Activated CD4-positive, CD25-positive, alpha-beta regulatory T cell treated with anti-CD3 and anti-CD28 coated beads, Interleukin-2, amount 50 U/mL, for 16 hours (primary cell): ENCODE data around the gene G6PD.
A peak's percentile ranks its signal among the peaks of the same experiment; 100 is the strongest.
"Not testable (repeated sequence)": the region's sequence is repeated elsewhere in the genome, so short reads cannot be mapped to it uniquely, and the experiment has no call there.

ENCODE experiments used
- DNase-seq: peaks from one replicate; pipeline ENCODE4 v3.0.0-alpha.2; 2020; ENCODE audit warnings: low read depth, low spot score

The G6PD gene

DNA sequence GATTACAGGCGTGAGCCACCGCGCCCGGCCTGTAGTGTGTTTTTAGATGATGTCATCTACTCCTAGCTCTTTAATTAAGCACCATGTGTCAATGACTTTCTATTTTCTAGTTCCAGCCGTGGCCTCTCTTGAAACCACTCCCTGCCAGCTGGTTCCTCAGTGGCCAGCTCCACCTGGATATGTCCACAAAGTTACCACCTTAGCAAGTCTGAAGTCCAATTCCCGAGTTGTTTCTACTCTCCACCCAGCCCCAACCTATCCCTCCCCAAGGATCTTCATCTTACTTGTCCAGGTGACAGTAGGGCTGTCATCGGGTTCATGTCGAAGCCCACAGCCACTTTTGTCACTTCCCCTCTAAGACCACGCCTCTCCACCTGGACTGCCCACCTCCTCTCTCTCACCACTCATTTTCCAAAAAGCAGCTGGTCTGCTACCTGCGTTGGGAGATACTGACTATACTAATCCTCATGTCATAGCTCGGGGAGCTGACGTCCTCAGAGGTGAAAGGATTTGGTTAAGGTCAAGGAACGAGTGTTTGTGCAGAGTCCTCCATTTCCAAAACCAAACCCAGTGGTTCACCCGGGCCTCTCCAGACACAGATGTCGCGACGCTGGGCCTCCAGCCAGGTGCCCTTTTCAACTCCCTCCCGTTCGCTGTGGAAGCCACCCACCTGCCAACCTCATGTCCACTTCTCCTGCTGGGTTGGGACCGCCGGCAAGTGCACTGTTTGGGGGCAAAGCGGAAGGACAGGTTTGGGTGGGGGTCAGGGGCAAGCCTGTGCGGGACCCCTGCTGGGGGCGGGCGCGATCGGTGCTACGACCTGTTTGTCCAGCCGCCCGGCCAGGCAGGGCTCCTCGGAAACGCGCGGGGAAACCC, 31.3 kb downstream of the G6PD start:
- no peak for DNase-seq

DNA sequence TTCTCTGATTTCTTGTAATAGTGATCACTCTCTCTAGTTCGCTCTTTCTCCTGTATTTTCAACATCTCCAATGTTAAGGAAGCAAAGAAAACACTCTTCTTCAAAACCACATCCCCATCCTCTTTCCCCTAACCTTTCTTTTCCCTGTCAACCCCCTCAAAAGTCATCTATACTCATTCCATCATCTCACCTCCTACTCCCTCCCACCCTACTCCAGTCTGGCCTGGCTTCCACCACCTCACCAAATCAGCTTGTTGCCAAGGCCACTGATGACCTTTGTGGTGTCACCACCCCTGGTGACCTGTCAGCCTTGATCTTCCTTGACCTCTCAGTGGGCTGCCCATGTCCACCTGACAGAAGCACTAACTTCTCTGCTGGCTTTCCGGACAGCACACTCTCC, 32.9 kb downstream of the G6PD start:
- DNase-seq: no peak

DNA sequence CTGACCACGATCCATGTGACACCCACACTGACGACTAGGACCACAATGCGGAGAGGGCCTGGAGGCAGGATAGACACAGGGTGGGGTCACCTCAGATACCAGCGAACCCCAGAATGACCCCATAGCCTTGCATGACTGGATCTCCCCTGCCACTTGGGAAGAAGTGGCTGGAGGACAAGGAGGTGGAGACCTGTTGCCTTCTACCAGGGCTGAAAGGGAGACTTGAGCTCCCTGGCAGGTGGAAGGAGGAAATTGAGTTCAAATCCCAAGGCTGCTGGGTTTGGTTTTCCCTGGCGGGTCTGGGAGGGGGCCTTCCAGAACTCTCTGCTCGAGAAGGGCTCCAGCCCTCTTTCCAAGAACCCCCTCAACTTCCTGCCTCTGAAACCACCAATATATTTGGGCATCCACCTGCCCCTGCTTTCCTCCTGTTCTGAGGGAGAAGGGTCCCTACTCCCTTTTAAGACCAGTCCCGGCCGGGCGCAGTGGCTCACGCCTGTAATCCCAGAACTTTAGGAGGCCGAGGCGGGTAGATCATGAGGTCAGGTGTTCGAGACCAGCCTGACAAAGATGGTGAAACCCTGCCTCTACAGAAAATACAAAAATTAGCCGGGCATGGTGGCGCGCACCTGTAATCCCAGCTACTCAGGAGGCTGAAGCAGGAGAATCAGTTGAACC, 33.6 kb downstream of the G6PD start:
- DNase-seq: no peak

DNA sequence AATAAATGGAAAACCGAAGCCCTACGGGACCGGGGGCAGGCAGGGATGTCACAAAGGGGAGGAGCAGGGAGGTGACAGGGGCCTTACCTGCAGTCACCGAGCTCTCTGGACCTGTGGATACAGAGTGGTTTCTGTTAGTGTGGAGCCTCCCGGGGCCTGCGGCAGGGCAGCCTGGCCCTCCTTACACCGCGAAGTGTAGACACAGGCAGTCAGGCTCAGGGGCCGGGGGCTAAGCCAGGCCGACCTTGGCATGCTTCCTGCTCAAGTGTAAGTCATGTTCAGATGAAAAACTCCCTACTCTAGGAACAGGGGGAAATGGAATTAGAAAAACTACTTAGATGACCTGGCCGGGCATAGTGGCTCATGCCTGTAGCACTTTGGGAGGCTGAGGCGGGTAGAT, 34.9 kb downstream of the G6PD start:
- no peak for DNase-seq

- no peak for DNase-seq
Measured at GRCh38 chrX:154509455-154509854, 37.2 kb downstream of the G6PD start.

GRCh38 chrX:154508384-154508745, 38.3 kb downstream of the G6PD start:
- DNase-seq: no peak

DNA sequence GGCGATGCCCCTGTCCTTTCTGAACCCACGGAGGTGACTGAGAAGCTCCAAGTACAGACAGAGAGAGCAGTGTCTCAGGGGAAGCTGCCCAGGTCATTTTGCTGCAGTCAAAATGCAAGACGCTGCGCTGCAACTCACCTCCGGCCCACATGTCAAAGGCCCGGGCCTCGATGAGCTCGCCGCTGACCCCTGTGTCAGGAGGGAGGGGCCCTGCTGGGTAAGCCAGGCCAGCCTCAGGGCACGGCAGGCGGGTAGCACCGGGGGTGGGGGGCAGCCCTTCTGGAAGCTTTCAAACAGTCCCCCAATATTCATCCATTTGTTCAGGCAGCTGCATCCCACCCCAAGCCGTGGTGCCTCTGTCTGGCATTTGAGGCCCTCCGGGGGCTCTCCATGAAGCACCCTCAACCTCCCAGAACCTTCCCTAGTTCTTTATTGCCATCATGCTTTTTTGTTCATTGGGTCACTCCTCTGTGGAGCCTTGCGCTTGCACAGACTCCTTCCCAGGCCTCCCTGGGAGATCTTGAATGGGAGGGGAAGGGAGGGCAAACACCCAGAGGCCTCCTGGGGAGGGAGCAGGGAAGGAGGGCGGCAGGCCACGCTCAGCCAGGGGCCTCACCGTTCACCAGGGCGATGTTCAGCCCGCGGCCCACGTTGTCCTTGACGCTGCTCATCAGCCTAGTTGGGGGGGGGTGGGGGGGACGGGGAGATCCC, 38.8 kb downstream of the G6PD start:
- no peak for DNase-seq

GRCh38 chrX:154506483-154507332, 39.9 kb downstream of the G6PD start:
- DNase-seq: no peak

- DNase-seq: no peak
Measured at GRCh38 chrX:154505734-154506133, 40.9 kb downstream of the G6PD start.

- no peak for DNase-seq
Measured at GRCh38 chrX:154502989-154503388, 43.7 kb downstream of the G6PD start.

GRCh38 chrX:154502098-154502497, 44.5 kb downstream of the G6PD start:
- DNase-seq: no peak

- DNase-seq: not testable (repeated sequence)
Measured at GRCh38 chrX:154501423-154501822, 45.2 kb downstream of the G6PD start.

DNA sequence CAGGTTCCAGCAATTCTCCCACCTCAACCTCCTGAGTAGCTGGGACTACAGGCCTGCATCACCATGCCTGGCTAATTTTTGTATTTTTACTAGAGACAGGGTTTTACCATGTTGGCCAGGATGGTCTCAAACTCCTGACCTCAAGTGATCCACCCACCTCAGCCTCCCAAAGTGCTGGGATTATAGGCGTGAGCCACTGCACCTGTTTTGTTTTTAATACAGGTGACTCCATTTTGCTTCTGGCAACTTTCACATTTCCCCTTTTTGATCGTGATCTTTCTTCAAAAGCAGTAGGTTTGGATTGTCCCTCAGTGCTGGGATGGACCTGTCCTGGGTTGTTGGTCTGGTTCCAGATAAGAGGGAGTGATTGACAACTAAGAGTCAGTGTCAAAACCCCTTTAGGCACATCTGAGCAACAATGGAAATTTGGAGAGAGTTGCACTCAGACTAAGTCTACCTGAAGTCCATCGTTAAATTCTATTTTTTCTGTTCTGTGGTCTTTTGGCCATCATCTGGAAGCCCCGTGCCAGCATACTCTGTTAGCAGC, 50.0 kb downstream of the G6PD start:
- not testable (repeated sequence) for DNase-seq

DNA sequence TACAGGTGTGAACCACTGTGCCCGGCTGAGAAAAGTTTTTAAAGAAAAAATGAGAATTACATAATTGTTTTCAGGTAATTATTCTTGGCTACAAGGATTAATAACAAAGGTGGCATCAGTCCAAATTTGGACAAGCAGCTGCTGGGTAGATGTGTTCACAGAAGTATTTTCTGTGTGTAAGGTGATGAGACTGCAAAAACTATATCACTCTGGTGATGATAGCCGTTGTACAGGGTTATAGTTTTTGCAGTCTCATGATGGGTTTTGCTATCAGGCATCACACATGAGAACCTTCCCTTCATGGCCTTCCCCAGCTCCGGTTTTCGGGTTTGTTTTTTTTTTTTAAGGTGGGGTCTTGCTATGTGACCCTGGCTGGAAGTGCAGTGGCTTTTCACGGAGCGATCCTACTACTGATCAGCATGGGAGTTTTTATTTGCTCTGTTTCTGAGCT, 51.1 kb downstream of the G6PD start:
- DNase-seq: no peak

GRCh38 chrX:154494715-154495114, 51.9 kb downstream of the G6PD start:
- DNase-seq: no peak

- DNase-seq: peak; percentile 71
Measured at GRCh38 chrX:154490414-154491083, 56.1 kb downstream of the G6PD start, which contains the start of gene SLC10A3. SLC10A3 (minus strand) TSS chrX:154490629; CDS start chrX:154488940, 1,689 bp downstream.

DNA sequence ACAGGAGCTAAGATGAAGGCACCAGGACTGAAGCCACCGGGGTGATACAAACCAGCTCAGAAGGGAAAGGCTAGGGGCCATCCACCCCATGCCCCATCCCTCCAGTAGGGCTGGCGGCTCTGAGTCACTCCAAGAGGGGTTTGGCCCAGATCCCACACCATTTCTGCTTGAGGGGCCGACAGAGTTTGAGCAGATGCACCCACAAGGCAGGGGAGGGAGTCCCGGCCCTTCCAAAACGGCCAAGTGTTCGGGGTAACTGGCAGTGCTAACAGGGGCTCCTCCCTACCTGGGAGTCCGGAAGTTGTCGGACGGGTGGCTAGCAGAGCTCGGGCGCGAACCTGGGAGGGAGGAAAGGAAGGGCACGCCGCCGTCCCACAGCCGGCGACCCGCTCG, 56.6 kb downstream of the G6PD start:
- DNase-seq: no peak

DNA sequence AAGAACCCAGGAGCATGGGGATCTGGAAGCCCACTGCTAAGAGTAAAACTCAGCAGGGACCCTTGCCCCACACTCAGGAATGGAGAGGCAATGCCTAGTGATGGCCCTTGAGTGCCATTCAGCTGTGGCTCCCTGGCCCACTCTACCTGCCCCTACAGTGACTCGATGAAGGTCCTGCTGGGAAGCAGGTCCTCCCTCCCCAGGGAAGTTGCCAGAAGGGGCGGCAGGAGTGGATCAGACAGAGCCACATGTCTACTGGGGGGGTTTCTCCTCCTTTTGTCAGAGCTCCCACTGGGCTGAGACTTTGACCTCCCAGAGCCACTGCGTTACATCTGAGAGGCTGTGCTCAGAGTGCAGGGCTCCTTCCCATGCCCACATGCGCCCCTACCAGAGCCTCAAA, 57.5 kb downstream of the G6PD start:
- no peak for DNase-seq

- DNase-seq: no peak
Measured at GRCh38 chrX:154488336-154489075, 58.1 kb downstream of the G6PD start.
